Esophagus (tissue), 2 donors: ENCODE measurements around the gene DNAJC10. TPM values are rescaled to one million over a fixed set of nuclear protein-coding genes. Genes with fewer than 3 reads are reported as not detected.

ENCODE experiments used
- H3K27ac ChIP-seq, 2 donors: one replicate each; pipeline ENCODE4 v1.5.1; 2013; ENCODE audit warnings: low read depth in 2 of 2, mild to moderate bottlenecking in 2 of 2, inconsistent platforms in 1 of 2, low read length in 1 of 2, moderate library complexity in 1 of 2
- H3K27me3 ChIP-seq, 2 donors: one replicate each; pipeline ENCODE4 v1.6.1; 2013; ENCODE audit warnings: low read length in 2 of 2, control low read depth in 1 of 2, mild to moderate bottlenecking in 1 of 2; ENCODE audit not compliant: insufficient read depth in 2 of 2, control insufficient read depth in 1 of 2
- H3K36me3 ChIP-seq, 2 donors: one replicate each; pipeline ENCODE4 v1.6.1; 2013; ENCODE audit warnings: low read length in 1 of 2; ENCODE audit not compliant: control insufficient read depth in 2 of 2, insufficient read depth in 2 of 2
- H3K4me1 ChIP-seq, 2 donors: one replicate each; pipeline ENCODE4 v1.6.1; 2013; ENCODE audit warnings: low read length in 1 of 2; ENCODE audit not compliant: control insufficient read depth in 2 of 2, insufficient read depth in 2 of 2
- H3K4me3 ChIP-seq, 2 donors: one replicate each; pipeline ENCODE4 v1.5.1; 2013; ENCODE audit warnings: low read length in 2 of 2, mild to moderate bottlenecking in 2 of 2, low read depth in 1 of 2, moderate library complexity in 1 of 2
- H3K9me3 ChIP-seq, 2 donors: one replicate each; pipeline ENCODE4 v1.6.1; 2013; ENCODE audit warnings: mild to moderate bottlenecking in 2 of 2, low read depth in 1 of 2, low read length in 1 of 2, moderate library complexity in 1 of 2; ENCODE audit not compliant: control insufficient read depth in 2 of 2, insufficient read depth in 1 of 2
- WGBS, 2 donors: extraction: QIAGEN DNeasy Blood & Tissue Kit; methylation state at CpG; one replicate each; pipeline ENCODE4 v1.1.7; 2013; 5-methylcytosine and 5-hydroxymethylcytosine counted together
- polyA plus RNA-seq, 2 donors: library from polyadenylated mRNA; stranded (reverse); fragments of 200-250 nt; gene quantifications; one replicate each; pipeline ENCODE4 v1.2.3, GENCODE V29; 2013
- donor health status: healthy with polysubstance abuse.
- donor health status: Bipolar disorder and iron deficiency.

DNAJC10 gene
- polyA plus RNA-seq, 2 donors = 7.0 to 10.1 TPM

GRCh38 chr2:182834293-182834692 lies 118.2 kb downstream of the DNAJC10 start:
- no peaks in the 10 kb centered on the region for H3K27me3 ChIP-seq
- no peaks in the 10 kb centered on the region for H3K4me1 ChIP-seq
- no peaks in the 10 kb centered on the region for H3K9me3 ChIP-seq
- H3K27ac ChIP-seq = no peak overlapping the region
- no peaks in the 10 kb centered on the region for H3K36me3 ChIP-seq
- 74 to 76% methylated on average over 1 of the region's 1 CpG for WGBS, 2 donors
- H3K4me3 ChIP-seq = no peak overlapping the region

- Histone ChIP-seq H3K36me3 (no peaks in the 10 kb centered on the region), H3K9me3 (no peaks in the 10 kb centered on the region), H3K27me3 (no peaks in the 10 kb centered on the region), H3K4me3 (no peak overlapping the region), H3K27ac (no peak overlapping the region), H3K4me1 (no peaks in the 10 kb centered on the region)
- WGBS, 2 donors = 59 to 82% methylated on average over 3 of the region's 3 CpGs
These were observed 120.4 kb downstream of the DNAJC10 start for GRCh38 chr2:182836451-182836850.

Other genes starting within 250 kb of the DNAJC10 start
- gene FRZB, start 150.4 kb downstream of the DNAJC10 start, polyA plus RNA-seq = 1 to 10 TPM; 1.2 to 1.3 TPM